ENCODE results near the gene SCD5.

SCD5 gene

DNA sequence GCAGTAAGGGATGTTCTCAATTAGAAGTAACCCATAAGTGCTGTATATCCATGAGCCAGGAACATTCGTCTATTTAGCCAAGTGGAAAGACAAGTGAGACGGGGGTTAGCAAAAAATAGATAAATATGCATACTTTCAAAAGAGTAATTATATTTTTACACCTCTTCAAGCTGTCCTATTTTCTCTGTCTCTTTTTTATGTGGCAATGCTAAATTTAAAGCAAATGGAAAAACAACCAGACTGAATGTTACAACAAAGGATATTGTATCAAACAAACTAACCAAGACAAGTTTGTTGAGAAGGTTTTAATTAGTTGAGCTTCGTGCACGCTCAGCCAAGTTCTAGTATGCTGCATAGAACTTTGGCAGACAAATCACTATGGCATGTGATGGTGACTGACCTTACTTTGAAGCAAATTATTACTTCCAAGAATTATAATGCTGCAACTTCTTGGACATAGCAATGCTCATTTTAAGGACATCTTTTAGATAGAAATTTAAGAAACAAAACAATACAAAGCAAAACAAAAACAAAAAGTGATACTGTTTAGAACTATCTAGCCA is 175.4 kb downstream of the SCD5 start:
- DNase-seq = no peak

DNA sequence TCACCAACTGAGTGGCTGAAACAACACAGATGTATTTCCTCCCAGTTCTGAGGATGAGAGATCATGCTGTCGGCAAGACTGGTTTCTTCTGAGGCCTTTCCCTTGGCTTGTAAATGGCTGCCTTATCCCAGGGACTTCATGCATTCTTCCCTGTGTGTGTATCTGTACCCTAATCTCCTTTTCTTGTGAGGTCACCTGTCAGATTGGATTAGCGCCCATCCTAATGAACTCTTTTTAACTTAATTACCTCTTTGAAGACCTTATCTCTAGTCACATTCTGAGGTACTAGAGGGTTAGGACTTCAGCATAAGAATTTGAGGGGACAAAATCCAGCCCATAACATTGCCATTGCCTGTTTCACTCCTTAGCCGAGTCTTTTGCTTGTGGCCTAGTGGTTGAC is 177.3 kb downstream of the SCD5 start:
- DNase-seq = no peak

DNA sequence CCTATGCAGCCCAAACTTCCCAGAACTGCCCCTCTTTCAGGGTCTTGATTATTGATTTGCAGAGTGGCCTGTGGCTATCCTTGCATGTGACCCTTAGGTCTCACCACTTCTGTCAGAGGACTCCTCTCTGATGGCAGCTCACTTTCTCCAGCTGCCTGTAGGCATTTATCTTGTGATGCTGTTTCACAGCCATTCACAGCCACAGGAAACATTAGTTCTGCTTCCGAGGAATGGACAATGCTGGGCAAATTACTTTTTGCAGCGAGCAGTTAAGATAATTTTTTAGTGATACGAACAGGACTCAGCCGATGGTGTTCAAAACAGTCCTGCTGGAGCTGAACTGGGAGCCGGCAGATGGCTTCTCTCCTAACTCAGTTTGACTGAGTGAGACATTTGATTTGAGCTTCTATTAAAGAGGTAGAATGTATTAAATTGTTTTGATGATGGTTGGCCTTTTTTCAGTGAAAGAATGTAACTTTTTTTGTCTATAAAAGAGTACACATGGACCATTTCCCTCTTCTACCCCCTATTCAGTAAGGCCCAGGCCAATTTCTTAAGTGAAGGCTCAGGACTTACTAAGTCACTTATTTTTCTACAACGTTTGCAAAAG is 178.4 kb downstream of the SCD5 start:
- no peak for DNase-seq

DNA sequence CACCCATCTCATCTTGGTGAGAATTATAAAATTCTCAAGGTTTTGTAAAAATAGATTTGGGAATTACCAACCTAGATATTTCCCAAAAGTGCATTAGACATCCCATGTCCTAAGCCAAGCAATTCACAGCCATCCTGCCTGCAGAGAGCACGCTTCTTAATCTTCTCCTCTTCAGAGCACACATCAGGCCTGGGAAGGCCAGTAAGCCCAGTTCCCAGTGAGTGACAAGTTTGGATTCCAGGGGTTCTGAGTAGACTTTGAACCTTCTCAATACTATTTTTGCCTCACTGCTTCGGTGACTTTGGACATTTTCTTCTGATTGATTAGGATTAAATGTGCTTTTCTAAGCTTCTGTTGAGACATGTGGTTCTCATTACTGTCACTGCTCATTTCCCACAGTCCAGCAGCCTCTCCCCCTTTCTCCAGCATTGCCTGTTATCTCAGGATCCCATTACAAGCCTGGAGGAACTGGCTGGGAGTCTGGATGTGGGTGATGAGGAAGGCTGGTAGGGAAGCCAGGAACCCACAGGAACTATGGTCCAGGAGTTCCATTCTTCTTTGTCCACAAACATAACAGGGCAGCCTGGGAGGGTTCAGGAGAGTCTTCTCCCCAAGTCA is 180.4 kb downstream of the SCD5 start:
- DNase-seq = no peak

DNA sequence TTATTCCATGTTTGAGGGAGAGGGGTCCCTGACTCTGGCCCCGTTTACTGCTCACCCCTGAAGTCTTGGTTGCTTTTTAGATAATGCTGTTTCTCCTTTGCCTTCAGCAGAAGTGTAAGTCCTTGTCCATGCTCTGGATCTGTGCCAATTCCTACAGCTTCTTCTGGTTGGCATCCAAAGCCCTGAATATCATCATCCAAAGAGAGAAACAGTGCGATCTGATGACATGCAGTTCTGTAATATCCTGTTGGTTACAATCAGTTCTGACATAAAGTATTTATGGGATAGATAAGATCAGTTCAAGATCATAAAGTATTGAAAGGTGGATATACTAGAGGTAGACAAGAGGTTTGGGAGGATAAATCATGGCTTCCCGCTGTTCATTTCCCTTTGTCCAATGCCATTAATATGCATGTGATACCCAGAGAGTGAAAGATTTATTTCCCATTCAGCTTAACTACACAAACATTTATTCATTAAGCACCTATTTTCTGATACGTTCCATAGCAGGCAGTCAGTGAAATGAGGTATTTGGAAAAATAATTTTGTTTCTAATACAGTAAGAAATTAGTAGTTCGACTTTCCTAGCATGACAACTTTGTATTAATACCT is 183.7 kb downstream of the SCD5 start:
- no peak for DNase-seq

DNA sequence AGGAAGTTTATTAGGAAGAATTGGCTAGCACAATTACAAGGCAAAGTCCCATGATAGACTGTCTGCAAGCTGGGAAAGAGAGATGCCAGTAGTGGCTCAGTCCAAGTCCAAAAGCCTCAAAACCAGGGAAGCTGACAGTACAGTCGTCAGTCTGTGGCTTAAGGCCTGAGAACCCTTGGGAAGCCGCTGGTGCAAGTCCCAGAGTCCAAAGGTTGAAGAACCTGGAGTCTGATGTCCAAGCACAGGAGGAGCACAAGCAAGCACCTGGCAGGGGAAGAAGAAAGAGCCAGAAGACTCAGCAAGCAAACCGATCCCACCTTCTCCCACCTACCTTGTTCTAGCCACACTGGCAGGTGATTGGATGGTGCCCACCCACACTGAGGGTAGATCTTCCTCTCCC is 185.5 kb downstream of the SCD5 start:
- DNase-seq = no peak

DNA sequence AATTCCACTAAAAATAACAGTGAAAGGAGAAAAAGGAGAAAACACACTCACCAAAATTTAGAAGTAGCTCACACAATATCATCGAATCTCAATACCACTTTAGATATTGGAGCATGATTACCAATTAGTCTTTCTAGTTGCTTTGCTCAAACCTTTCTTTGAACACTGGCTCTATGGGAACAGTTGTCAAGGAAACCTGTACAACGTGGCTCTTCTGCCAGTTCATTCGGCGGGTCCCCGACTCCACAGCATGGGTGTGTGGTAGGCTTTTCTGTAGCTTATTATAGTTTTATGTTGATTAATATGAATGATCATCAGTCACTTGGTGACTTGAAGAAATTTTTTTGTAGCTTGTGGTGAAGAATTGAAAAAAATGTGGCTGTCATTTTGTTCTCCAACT is 186.6 kb downstream of the SCD5 start:
- DNase-seq = no peak

DNA sequence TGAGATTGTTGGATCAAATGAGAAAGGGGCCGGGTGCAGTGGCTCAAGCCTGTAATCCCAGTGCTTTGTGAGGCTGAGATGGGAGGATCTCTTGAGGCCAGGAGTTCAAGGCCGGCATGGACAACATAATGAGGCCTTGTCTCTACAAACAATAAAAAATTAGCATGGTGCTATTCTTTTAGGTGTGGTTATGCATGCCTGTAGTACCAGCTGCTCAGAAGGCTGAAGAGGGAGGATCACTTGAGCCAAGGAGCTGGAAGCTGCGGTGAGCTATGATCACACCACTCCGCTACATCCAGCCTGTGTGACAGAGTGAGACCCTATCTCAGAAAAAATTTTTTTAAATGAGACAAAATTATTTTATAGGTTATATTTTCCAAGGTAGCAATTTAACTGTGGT is 187.1 kb downstream of the SCD5 start:
- no peak for DNase-seq

DNA sequence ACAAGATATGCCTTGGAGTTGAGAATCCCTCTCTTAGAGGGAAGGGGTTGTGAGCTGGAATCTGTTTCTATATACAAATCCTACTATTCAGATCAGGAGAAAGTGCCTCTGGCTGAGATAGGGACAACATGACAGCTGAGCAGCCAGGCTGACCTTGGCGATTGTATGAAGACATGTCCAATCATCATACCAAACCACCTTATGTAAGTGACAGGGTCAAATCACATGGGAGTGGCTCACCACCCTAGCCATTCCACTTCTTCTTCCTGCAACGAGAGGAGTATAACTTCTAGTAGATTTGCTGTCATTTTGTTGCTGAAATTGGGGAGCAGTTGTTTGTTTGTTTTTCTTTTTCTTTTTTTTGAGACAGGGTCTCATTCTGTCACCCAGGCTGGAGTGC is 188.6 kb downstream of the SCD5 start:
- no peak for DNase-seq

DNA sequence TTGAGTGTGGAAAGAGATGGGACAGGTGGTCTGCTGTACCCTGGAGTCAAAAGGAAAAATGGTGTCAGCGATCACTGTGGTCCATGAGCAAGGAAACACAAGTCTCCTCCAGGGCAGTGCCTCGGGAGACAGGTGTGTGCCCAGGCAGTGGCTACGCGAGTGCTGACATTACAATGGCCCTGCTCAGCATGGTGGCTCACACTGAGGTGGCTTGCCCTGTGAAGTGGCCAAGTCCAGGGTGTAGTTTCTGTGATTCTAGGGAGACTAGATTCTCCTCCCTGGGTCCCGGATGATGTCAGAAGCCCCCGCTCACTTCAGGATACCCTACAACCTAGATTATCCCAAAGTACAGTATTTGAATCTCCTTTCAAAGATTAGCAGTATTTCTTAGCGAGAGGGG is 192.0 kb downstream of the SCD5 start:
- no peak for DNase-seq

DNA sequence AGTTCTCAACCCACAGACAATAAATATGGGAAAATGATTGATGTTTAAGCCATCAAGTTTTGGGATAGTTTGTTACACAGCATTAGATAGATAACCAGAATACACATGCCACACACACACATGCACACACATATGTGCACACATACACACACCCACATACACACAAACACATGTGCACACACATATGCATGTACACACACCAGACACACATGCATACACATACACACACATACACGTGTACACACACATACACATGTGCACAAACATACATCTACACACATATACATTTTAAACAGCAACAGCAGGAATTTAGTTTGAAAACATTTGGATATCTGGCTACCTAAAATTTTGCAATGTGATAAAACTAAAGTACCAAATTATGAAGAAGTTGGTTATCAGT is 194.1 kb downstream of the SCD5 start:
- no peak for DNase-seq

DNA sequence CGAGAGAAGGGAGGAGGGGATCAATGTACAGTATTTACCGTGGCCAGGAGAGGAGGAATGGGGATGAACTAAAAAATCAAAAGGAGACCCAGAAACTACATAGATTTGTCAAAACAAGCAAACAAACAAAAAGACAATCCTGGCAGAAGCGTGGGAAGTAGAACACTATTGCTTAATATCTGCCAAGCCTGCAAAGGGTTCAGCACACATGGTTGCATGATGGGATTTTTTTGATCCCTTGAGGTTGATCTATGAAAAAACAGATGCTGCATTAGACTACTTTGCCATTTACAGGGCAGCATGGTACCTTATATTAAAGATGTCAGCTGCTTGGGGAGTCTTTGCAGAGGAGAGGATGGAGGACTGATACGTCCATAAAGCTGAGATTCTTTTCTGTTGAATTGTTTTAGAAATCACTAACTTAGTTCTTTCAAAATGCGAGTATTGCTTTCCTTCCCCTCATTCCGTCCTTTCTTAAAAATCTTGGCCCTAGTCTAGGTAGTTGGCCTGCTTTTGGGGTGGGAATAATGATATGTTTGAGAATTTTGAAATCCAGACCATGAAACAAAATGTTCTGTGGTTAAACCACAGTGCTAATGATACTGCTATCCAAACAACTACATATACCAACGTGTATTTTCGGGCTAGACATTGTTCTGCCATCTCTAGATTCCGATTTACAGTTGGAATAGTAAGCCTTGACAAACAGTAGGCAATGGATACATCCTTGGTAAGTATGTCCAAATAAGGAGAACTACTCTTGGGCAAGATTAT is 197.2 kb downstream of the SCD5 start:
- no peak for DNase-seq

DNA sequence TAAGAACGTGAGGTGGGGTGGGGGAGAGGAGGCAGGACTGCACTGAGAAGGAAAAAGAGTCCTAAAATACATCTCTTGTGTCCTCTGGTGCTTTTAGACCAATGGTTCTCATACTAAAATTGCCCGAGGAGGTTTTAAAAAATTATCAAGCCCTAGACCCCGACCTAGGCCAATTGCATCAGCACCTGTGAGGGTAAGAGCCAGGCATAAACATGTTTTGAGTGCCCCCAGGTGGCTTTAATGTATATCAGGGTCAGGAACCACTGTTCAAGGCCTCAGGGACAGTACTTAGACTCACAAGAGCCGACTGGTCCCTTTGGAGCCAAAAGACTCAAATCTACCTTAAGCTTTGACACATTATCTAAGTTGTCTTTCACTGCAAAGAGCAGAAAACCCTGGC is 199.3 kb downstream of the SCD5 start:
- no peak for DNase-seq

DNA sequence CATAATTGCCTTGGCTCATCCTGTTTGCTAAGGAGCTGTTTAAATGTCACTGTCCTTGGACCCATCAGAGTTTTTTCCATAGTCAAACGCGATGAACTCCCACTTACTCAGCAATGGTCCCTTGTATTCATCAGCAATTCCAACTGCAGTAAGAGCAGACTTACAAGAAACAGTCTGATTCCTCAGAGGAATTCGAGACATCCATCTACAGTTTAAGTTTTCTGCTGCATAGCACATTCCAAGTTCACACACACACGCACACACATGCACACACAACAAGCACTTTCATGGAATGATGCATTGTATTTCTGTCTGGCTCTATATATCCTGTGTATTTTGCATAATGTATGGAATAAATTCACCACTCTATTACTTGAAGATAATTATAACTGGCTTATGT is 204.1 kb downstream of the SCD5 start:
- DNase-seq = no peak

DNA sequence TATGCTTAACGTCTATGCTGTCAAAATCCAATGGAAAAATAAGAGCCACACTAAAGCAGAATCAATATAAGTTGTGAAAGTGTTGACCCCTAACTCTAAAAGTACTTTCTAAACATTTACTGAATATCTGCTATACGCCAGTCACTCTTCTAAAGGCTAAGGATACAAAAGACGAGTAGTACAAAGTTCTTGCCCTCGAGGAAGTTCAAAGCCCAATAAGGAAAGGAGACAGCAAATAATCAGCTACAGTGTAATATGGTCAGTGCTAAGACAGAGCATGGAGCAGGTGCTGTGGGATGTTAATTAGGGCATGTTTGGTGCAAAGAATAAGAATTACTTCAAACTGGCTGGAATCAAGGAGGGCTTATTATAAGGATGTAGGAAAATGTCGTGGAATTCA is 205.2 kb downstream of the SCD5 start:
- DNase-seq = no peak

DNA sequence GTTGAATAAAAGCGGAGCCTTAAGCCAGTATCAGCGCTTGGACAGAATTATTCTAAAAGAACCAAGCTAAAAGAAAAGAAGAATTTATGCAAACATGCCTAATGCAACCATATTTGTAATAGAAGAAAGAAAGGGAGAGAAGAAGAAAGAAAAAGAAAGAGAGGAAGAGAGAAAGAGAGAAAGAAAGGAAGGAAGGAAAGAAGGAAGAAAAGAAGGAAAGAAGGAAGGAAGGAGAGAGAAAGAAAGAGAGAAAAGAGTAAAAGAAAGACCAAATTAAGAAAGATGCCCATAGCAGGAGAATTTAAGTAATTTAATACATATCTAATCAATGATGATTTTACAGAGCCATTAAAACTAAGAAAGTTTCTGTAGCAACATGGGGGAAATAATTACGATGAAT is 206.0 kb downstream of the SCD5 start:
- no peak for DNase-seq

DNA sequence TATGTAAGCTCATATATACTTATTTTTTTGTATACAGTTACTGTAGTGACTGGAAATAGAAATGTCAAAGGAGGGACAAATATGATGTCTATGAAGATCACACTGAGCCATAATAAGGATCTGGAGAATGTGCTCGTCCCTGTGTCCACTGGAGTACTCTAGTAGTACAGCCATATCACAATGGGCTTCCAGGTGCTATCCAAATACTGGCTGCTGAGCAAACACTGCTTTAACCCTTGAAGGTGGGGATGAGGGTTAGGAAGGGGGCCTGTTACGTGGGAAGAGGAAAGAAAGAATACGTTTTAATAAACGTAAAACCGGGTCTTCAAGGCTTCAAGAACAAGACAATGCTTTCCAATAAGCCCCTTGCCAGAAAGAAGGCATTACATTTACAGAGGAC is 207.0 kb downstream of the SCD5 start:
- no peak for DNase-seq

DNA sequence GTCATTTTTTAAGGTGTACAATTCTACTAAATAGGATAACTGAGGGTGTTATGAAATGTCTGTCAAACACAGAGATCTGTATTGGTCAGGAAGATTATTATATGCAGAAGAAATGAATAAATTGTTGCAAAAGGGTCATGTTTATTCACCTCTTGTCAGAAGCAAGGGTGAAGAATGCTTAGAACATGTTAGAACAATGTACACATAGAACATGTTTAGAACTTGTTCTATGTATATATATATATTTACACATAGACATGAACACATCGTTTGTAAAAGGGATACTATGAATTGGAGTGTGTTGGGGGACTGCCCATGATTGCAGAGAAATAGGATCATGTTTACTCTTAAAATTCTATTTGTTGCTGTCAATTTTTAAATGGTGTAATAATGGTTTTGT is 208.8 kb downstream of the SCD5 start:
- DNase-seq = no peak

DNA sequence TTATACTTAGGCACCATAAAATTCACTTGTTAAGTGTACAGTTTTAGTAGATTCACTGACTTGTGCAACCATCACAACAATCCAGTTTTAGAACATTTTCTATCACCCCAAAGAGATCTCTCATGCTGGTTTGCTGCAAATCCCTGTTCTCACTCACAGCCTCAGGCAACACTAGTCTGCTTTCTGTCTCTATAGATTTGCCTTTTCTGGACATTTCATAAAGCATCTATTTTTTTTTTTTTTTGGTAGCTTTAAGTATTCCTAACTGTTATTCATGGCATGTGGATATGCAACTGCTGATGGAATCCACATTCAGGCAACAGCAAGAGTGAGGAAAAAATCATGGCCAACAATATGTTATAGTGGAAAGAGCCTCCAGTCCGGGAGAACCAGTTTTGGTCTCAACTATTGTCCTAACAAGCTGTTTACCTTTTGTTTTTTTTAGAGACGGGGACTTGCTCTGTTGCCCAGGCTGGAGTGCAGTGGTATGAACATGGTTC is 209.8 kb downstream of the SCD5 start:
- no peak for DNase-seq

DNA sequence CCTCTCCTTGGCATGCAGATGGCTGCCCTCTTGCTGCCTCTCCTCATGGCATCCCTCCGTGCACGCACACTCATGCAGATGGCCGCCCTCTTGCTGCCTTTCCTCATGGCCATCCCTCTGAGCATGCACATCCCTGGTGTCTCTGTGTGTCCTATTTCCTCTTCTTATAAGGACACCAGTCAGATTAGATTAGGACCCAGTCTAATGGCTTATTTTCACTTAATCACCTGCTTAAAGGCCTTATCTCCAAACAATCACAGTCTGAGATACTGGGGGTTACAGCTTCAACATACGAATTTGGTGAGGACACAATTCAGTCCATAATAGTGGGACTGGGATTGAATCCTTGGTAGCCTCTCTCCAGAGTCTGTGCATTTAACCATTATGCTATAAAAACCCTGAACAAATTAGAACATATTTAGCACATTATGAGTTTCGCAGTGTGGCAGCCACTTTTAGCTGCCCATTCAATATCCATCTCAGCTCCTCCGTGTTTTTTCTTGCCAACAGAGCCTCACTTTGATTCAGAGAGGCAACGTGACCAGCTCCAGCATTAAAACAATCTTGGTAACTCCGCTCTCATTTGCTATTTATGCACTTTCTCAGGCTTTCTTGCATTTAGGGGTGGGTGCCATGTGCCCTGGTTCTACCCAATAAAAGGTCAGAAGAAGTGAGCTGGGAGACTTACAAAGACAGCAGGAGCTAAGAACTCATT is 210.6 kb downstream of the SCD5 start:
- DNase-seq = no peak

DNA sequence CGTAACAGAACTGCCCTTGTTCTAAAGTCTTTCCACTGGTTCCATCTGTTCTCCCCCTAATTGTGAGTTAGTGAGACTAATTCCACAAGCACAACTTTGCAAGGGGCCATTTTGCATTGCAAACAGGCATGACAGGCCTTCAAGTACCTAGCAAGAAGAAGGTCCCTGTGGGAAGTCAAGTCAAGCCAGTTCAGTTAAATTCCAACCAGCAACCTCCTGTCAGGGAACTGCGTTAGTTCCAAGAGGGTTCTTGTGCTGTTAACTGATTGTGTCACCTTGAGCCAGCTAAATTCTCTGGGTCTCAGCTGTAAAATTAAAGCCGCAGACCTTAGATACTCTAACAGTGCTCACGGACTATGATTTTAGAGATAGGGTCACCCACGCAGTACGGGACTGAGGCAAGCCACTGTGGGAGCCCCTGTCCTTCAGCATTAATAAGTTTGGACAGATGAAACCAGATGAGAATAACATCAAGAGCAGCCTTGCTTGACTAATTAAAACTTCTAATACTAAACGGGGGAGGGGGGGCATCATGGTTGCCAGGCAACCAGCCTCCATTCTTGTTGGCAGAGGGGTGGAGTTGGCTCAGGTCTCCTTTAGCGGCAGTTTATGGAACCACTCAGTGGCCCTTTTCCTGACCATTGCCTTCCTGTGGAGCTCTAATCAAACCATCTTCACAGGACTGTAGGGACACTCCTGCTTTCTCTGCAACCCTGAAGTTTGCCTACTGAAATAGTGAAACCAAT is 212.7 kb downstream of the SCD5 start:
- DNase-seq = no peak

DNA sequence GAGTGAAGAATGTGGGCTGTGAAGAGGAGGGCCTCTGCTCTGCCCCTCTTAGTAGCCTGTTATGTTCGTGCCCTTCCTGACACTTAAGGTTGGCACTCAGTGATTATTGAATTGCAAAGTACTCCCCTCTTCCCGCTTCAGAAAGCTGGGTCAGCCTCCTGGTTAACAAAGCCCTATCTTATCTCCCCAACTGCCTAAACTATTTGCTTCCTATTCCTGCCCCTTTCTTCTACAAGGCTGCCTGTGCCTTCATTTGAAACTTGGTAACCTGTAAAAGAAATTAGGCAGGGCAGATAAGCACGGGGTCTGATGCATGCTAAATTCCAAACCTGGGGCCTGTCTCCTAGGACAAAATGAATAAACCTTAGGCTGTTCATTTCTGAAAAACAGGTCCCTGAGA is 213.7 kb downstream of the SCD5 start:
- DNase-seq = no peak
